Activated naive CD8-positive, alpha-beta T cell treated with anti-CD3 and anti-CD28 coated beads, Interleukin-2, amount 50 U/mL, for 24 hours (primary cell): Measurements from ENCODE around the gene SORD.

Experiments used
- ATAC-seq: fragments of 150-1000 bp; cut with Tn5 transposase; one replicate; pipeline ENCODE4 v1.10.0; 2021
- DNase-seq: peaks from one replicate; pipeline ENCODE4 v3.0.0; 2021
- H3K27ac Mint-ChIP-seq: one replicate; pipeline ENCODE4 v1.8.0; 2021; ENCODE audit warnings: mild to moderate bottlenecking, mixed read lengths
- H3K27me3 Mint-ChIP-seq: one replicate; pipeline ENCODE4 v1.8.0; 2021; ENCODE audit warnings: mixed read lengths
- H3K36me3 Mint-ChIP-seq: one replicate; pipeline ENCODE4 v1.8.0; 2021; ENCODE audit warnings: low read depth, mixed read lengths
- H3K4me1 Mint-ChIP-seq: one replicate; pipeline ENCODE4 v1.8.0; 2021; ENCODE audit warnings: mixed read lengths
- H3K4me3 Mint-ChIP-seq: one replicate; pipeline ENCODE4 v1.8.0; 2021; ENCODE audit warnings: mild to moderate bottlenecking, moderate library complexity, mixed read lengths
- H3K9me3 Mint-ChIP-seq: one replicate; pipeline ENCODE4 v1.8.0; 2021; ENCODE audit warnings: mixed read lengths

Gene SORD

GRCh38 chr15:45107941-45108630 is 85.1 kb downstream of the SORD start:
- peaks cover 12% of the 10 kb centered on the region for H3K4me1 Mint-ChIP-seq
- no peak for ATAC-seq
- peaks cover 40% of the 10 kb centered on the region for H3K27me3 Mint-ChIP-seq
- no peaks in the 10 kb centered on the region for H3K9me3 Mint-ChIP-seq
- no peak overlapping the region for H3K27ac Mint-ChIP-seq
- no peak for DNase-seq
- no peak overlapping the region for H3K4me3 Mint-ChIP-seq
- H3K36me3 Mint-ChIP-seq: no peaks in the 10 kb centered on the region

DNA sequence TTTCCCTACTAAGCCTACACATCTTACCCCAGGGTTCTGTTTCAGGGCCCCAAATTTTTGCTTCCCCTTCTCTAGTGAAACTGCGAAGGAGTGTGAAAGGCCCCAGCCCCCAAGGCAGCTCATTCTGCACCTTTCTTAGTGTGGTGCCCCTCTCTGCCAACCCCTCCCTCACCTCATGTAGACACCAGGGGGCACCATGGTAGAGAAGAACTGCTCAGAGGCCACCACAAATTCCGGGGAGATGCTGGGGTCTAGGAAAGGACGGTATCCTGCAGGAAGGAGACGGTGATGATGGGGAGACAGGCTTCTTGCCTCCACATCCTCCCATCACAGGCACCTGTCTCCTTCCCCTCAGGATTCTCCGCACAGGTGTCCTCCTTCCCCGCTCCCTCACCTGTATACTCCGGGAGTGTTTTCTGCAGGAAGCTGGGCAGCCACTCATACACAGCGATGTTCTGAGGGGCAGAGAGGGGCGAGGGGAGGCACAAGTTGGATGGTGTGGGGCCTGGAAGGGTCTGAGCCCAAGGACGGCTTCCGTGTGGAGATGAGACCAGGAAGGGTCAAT is 87.3 kb downstream of the SORD start:
- no peak overlapping the region for H3K27ac Mint-ChIP-seq
- no peak for ATAC-seq

GRCh38 chr15:45111390-45112142 is 88.6 kb downstream of the SORD start:
- no peak overlapping the region for H3K27ac Mint-ChIP-seq
- DNase-seq: no peak
- no peaks in the 10 kb centered on the region for H3K36me3 Mint-ChIP-seq
- H3K9me3 Mint-ChIP-seq: no peaks in the 10 kb centered on the region
- H3K4me3 Mint-ChIP-seq: no peak overlapping the region
- H3K4me1 Mint-ChIP-seq: peaks cover 33% of the 10 kb centered on the region
- no peak for ATAC-seq
- H3K27me3 Mint-ChIP-seq: peaks cover 74% of the 10 kb centered on the region

More for the DNA sequence above, 87.3 kb downstream of the SORD start:
- Mint-ChIP-seq H3K9me3 (no peaks in the 10 kb centered on the region), H3K4me1 (peaks cover 25% of the 10 kb centered on the region), H3K36me3 (no peaks in the 10 kb centered on the region), H3K27me3 (peaks cover 62% of the 10 kb centered on the region), H3K4me3 (no peak overlapping the region)
- no peak for DNase-seq

DNA sequence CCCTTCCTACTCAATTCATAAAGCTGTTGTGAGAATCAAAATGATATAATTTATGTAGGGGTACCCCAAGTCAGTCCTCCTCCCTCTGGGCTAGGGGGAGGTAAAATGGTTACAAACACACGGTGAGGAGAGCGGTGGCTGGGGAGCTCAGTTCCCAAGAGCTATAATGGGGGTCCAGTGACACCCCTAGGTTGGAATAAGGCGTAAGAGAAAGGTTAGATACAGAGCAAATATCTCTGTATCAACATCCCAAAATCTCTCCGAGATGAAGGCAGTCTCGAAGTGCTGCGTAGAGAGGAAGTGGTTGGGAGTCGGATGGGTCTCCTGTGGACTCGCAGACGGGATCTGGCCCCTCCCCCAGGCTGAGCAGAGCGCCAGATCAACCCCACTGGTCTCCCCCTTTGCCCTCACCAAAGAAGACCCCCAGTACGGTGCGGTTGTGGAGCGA is 89.2 kb downstream of the SORD start:
- H3K27me3 Mint-ChIP-seq: peaks cover 75% of the 10 kb centered on the region
- H3K9me3 Mint-ChIP-seq: no peaks in the 10 kb centered on the region
- ATAC-seq (no peak), DNase-seq (no peak)
- no peak overlapping the region for H3K27ac Mint-ChIP-seq
- no peaks in the 10 kb centered on the region for H3K36me3 Mint-ChIP-seq
- H3K4me3 Mint-ChIP-seq: peak overlapping the region; percentile 9
- peaks cover 36% of the 10 kb centered on the region for H3K4me1 Mint-ChIP-seq

DNA sequence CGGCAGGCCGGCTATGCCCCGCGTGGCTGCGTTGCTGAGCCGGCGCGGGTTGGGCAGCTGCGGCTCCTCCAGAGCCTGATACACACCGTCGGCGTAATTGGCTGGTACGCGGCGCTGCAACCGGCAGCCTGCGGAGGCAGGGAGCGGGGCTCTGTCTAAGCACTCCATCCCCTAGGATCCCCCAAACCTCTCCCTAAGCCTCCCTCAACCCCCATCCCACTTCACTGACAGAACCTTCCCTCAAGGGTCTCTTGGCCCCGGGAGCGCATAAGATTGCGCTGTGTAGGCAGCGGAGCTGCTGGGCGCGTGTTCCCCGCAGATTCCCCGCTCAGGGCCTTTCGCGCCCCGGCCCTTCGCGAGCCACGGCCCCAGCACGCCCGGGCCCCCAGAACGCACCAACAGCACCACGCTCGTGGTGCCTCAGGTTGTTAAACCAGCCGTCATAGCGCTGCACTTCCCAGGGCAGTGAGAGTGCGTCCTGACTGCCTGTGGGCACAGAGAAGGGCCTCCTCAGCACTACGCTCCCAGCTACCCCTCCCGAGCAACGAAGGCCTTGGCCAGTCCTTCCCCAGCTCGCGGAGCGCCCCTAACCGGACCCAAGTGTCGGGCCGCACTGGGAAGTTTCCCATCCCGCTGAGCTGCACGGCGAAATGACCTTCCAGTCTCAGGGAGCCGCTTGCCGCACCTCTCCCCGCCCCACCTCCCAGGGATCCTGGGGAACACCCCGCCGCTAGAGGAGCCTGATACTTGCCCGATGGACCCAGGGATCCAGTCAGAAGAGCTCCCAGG is 89.8 kb downstream of the SORD start:
- H3K27ac Mint-ChIP-seq: no peak overlapping the region
- peaks cover 80% of the 10 kb centered on the region for H3K27me3 Mint-ChIP-seq
- ATAC-seq (peak; percentile 6), DNase-seq (no peak)
- H3K4me1 Mint-ChIP-seq: peaks cover 42% of the 10 kb centered on the region
- H3K36me3 Mint-ChIP-seq: no peaks in the 10 kb centered on the region
- peak overlapping the region; percentile 9 for H3K4me3 Mint-ChIP-seq
- no peaks in the 10 kb centered on the region for H3K9me3 Mint-ChIP-seq

DNA sequence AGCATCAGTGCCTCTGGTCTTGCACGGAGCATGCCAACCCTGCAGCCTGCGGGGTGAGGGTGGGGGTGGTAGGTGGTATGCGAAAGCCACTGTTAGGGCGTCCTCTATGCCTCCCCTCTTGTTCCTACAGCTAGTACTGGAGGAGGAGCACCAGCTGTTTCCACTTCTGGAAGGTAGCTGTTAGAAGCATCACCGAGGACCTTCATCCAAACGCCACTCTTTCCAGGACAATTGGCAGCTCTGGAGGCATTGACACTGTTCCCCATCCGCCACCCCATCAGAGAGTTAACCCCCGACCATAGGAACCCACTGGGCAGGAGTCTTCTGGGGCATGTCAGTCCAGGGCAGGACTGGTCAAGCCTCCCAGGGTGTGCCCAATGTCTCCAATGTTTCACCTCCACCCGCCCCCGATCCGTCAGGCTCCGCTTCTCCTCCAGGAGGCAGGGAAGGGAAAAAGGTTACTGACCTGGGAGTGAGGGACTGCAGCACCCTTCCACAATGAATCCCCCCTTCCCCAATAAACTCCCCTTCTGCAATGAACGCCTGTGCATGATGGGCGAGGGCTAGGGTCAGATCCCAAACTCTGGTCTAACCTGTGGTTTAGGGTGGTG is 90.5 kb downstream of the SORD start:
- H3K4me3 Mint-ChIP-seq: peak overlapping the region; percentile 46
- peak overlapping the region; percentile 57 for H3K27ac Mint-ChIP-seq
- DNase-seq (no peak), ATAC-seq (no peak)
- H3K4me1 Mint-ChIP-seq: peaks cover 45% of the 10 kb centered on the region
- no peaks in the 10 kb centered on the region for H3K9me3 Mint-ChIP-seq
- H3K27me3 Mint-ChIP-seq: peaks cover 86% of the 10 kb centered on the region
- no peaks in the 10 kb centered on the region for H3K36me3 Mint-ChIP-seq

DNA sequence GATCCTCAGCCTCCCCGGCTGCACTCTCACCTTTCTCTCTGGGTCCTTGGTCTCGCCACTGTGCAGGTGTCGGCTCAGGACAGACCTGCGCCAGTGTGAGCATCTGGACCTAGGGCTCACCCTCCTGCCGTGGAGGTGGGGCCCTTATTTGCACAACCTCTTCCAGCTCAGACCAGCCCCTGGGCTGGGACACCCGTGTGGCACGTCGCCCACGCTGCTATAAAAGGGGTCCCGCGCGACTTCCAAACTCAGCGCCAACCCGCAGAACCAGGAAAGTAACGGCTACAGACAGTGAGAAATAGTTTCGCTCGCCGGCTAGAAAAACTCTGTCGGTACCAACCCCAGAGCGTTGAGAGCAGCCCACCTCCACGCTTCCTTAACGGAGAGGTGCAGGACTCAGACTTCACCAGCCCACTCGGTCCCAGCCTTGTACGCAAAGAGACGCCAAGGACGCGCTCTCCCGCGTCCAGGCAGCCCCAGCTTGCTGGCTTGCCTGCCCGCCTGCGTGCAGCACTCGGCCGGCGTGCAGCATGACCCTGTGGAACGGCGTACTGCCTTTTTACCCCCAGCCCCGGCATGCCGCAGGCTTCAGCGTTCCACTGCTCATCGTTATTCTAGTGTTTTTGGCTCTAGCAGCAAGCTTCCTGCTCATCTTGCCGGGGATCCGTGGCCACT is 91.2 kb downstream of the SORD start, which contains the start of the genes DUOX2 and DUOXA2:
Gene DUOX2, minus strand, starts transcription at position 97 of the 675 bp plus-strand sequence. CDS start 761 bp downstream, outside the sequence.
Gene DUOXA2, plus strand, starts transcription at position 251 of the 675 bp plus-strand sequence. Its CDS starts 280 bp downstream, at position 531.
- no peak for ATAC-seq
- H3K27me3 Mint-ChIP-seq: peaks cover 81% of the 10 kb centered on the region
- H3K9me3 Mint-ChIP-seq: no peaks in the 10 kb centered on the region
- H3K27ac Mint-ChIP-seq: peak within 1 kb of the TSS; percentile 57
- no peaks in the 10 kb centered on the region for H3K36me3 Mint-ChIP-seq
- H3K4me1 Mint-ChIP-seq: peaks cover 45% of the 10 kb centered on the region
- H3K4me3 Mint-ChIP-seq: peak within 1 kb of the TSS; percentile 46
- no peak for DNase-seq

DNA sequence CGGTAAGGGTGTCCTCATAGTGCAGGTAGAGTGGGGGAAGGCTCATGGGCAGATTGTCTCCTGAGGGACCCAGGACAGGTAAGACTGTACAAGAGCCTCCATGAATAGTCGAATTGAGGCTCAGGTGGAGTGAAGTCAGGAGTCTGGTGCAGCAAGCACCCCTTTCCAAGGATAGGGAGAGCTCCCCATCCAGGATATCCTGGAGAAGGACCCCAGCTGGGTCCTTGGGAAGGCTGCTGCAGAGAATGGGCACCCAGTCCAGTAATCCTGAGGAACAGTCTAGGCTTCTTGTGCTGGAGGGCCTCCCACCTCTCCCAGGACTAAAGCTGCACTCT is 91.7 kb downstream of the SORD start:
- Mint-ChIP-seq H3K27me3 (peaks cover 76% of the 10 kb centered on the region), H3K36me3 (no peaks in the 10 kb centered on the region), H3K9me3 (no peaks in the 10 kb centered on the region), H3K4me1 (peaks cover 45% of the 10 kb centered on the region), H3K27ac (no peak overlapping the region), H3K4me3 (no peak overlapping the region)
- no peak for DNase-seq
- ATAC-seq: no peak

DNA sequence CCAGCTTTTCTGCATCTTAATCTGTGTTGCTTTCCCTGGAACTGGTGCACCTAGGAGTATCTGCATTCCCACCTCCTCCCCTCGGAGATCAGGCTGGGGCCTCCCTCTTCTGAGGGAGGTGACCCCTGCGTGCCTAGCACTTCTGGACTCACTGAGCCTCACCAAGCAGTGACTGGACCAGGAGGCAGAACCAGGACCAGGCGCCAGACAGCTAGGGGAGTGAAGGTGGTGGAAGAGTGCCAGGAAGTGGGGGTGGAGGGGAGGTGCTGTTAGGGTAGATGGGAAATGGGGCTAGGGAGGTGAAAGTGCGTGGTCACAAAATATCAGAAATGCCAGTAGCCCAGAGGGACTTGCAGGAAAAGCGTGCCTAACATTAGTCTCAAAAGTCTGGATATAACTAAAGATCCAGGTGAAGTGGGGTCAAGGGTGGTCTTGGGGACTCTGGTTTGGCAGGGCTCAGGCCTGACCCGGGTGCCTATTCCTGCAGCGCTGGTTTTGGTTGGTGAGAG is 92.4 kb downstream of the SORD start:
- no peak for DNase-seq
- Mint-ChIP-seq H3K4me1 (peaks cover 45% of the 10 kb centered on the region), H3K4me3 (no peak overlapping the region), H3K27me3 (peaks cover 73% of the 10 kb centered on the region), H3K9me3 (no peaks in the 10 kb centered on the region), H3K27ac (no peak overlapping the region), H3K36me3 (no peaks in the 10 kb centered on the region)
- no peak for ATAC-seq

GRCh38 chr15:45116006-45116481 is 93.0 kb downstream of the SORD start:
- H3K27ac Mint-ChIP-seq: no peak overlapping the region
- H3K4me1 Mint-ChIP-seq: peaks cover 45% of the 10 kb centered on the region
- DNase-seq (no peak), ATAC-seq (no peak)
- H3K36me3 Mint-ChIP-seq: no peaks in the 10 kb centered on the region
- H3K9me3 Mint-ChIP-seq: no peaks in the 10 kb centered on the region
- peaks cover 73% of the 10 kb centered on the region for H3K27me3 Mint-ChIP-seq
- no peak overlapping the region for H3K4me3 Mint-ChIP-seq

- no peak overlapping the region for H3K27ac Mint-ChIP-seq
- no peaks in the 10 kb centered on the region for H3K36me3 Mint-ChIP-seq
- H3K9me3 Mint-ChIP-seq: no peaks in the 10 kb centered on the region
- no peak for ATAC-seq
- no peak for DNase-seq
- H3K27me3 Mint-ChIP-seq: peaks cover 76% of the 10 kb centered on the region
- no peak overlapping the region for H3K4me3 Mint-ChIP-seq
- peaks cover 45% of the 10 kb centered on the region for H3K4me1 Mint-ChIP-seq
These were observed 93.7 kb downstream of the SORD start for GRCh38 chr15:45116482-45117307.

DNA sequence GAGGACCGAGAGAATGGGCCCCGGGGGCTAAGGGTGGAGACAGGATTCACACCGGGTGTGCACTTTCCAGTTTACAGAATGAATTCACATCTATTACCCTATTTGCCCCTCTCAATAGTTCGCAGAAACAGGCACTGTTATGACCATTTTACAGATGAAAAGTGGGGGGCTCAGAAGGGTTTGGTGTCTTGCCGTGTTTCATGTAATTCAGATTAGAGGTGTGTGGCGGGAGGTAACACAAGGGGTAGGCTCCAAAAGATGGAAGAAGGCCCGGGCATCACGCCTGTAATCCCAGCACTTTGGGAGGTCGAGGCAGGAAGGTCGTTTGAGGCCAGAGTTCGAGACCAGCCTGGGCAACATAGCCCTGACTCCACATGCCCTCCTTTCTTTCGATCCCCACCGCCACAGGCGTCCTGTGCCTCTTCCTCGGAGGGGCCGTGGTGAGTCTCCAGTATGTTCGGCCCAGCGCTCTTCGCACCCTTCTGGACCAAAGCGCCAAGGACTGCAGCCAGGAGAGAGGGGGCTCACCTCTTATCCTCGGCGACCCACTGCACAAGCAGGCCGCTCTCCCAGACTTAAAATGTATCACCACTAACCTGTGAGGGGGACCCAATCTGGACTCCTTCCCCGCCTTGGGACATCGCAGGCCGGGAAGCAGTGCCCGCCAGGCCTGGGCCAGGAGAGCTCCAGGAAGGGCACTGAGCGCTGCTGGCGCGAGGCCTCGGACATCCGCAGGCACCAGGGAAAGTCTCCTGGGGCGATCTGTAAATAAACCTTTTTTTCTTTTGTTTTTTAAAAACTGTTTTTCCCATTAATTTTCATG is 94.5 kb downstream of the SORD start:
- H3K27me3 Mint-ChIP-seq: peaks cover 73% of the 10 kb centered on the region
- peaks cover 37% of the 10 kb centered on the region for H3K4me1 Mint-ChIP-seq
- H3K36me3 Mint-ChIP-seq: no peaks in the 10 kb centered on the region
- H3K9me3 Mint-ChIP-seq: no peaks in the 10 kb centered on the region
- H3K4me3 Mint-ChIP-seq: peak overlapping the region; percentile 44
- ATAC-seq: peak; percentile 8
- H3K27ac Mint-ChIP-seq: no peak overlapping the region
- no peak for DNase-seq
